IMR-90 (cell line): ENCODE measurements around the gene PDZRN3. TPM values are rescaled to one million over a fixed set of nuclear protein-coding genes. Genes with fewer than 3 reads are reported as not detected.

ENCODE experiments used
- ATAC-seq: fragments of 200-7000 bp; cut with Tn5 transposase; 2 replicates; pipeline ENCODE4 v1.9.1; 2020; ENCODE audit warnings: low read depth, mild to moderate bottlenecking, moderate library complexity
- BruUV-seq: library from RNA; stranded (reverse); fragments of 400-500 nt; replicated peaks from 2 replicates; lab custom pipeline; 2021; lab: Mats Ljungman, UMichigan
- CTCF ChIA-PET: fragments of 300-600 bp; formaldehyde crosslinking; extraction: SDS; loops from one replicate; lab custom pipeline; 2021; ENCODE audit warnings: antibody characterized with exemption; lab: Yijun Ruan, JAX
- POLR2A ChIA-PET: fragments of 300-600 bp; sonication (Branson Sonifier 250); formaldehyde crosslinking; loops from one replicate; lab custom pipeline; 2022; ENCODE audit warnings: antibody characterized with exemption; ENCODE audit not compliant: unreplicated experiment; lab: Charles Lee
- DNase-seq: peaks from one replicate; pipeline ENCODE4 v3.0.0; 2013
- H2AFZ ChIP-seq: replicated peaks from 2 replicates; pipeline ENCODE3; 2013; ENCODE audit warnings: low read length, mild to moderate bottlenecking; ENCODE audit not compliant: poor library complexity
- H2AK5ac ChIP-seq: 2 replicates; pipeline ENCODE4 v1.6.1; 2013; ENCODE audit warnings: low read depth, low read length, inconsistent platforms
- H2AK9ac ChIP-seq: replicated peaks from 2 replicates; pipeline ENCODE3; 2013; ENCODE audit warnings: mild to moderate bottlenecking, low read depth, low read length, moderate library complexity; ENCODE audit not compliant: poor library complexity
- H2BK120ac ChIP-seq: 2 replicates; pipeline ENCODE4 v1.6.1; 2013; ENCODE audit warnings: low read depth, low read length, inconsistent platforms
- H2BK15ac ChIP-seq: 3 replicates; pipeline ENCODE4 v1.6.1; 2013; ENCODE audit warnings: low read depth, low read length, inconsistent platforms
- H2BK20ac ChIP-seq: 2 replicates; pipeline ENCODE4 v1.6.1; 2013; ENCODE audit warnings: low read depth, mild to moderate bottlenecking, inconsistent platforms, low read length, moderate library complexity
- H2BK5ac ChIP-seq: 2 replicates; pipeline ENCODE4 v1.6.1; 2013; ENCODE audit warnings: mild to moderate bottlenecking, low read depth, low read length, inconsistent platforms; ENCODE audit not compliant: poor library complexity, severe bottlenecking
- H3K14ac ChIP-seq: replicated peaks from 2 replicates; pipeline ENCODE4 v1.6.1; 2013; ENCODE audit warnings: low read depth, low read length, inconsistent platforms
- H3K18ac ChIP-seq: 2 replicates; pipeline ENCODE4 v1.6.1; 2013; ENCODE audit warnings: low read depth, low read length, control low read depth
- H3K23ac ChIP-seq: 2 replicates; pipeline ENCODE4 v1.6.1; 2013; ENCODE audit warnings: low read depth, low read length, inconsistent platforms
- H3K27ac ChIP-seq: 2 replicates; pipeline ENCODE4 v1.5.1; 2013; ENCODE audit warnings: mild to moderate bottlenecking, control low read depth, low read length; ENCODE audit not compliant: insufficient read depth
- H3K27me3 ChIP-seq: 2 replicates; pipeline ENCODE4 v1.6.1; 2013; ENCODE audit warnings: low read length; ENCODE audit not compliant: control insufficient read depth, insufficient read depth
- H3K36me3 ChIP-seq: 2 replicates; pipeline ENCODE4 v1.6.1; 2013; ENCODE audit warnings: low read length, mixed read lengths; ENCODE audit not compliant: control insufficient read depth, insufficient read depth
- H3K4ac ChIP-seq: 2 replicates; pipeline ENCODE4 v1.6.1; 2013; ENCODE audit warnings: low read depth, low read length, inconsistent platforms
- H3K4me1 ChIP-seq: 2 replicates; pipeline ENCODE4 v1.6.1; 2013; ENCODE audit warnings: low read length, mixed read lengths; ENCODE audit not compliant: control insufficient read depth, insufficient read depth
- H3K4me2 ChIP-seq: 2 replicates; pipeline ENCODE4 v1.6.1; 2013; ENCODE audit warnings: low read depth, mild to moderate bottlenecking, control low read depth, low read length, moderate library complexity
- H3K4me3 ChIP-seq: 2 replicates; pipeline ENCODE4 v1.5.1; 2013; ENCODE audit warnings: low read depth, mild to moderate bottlenecking, control low read depth, low read length, moderate library complexity; ENCODE audit not compliant: insufficient read depth
- H3K56ac ChIP-seq: 2 replicates; pipeline ENCODE4 v1.6.1; 2013; ENCODE audit warnings: low read length, inconsistent platforms; ENCODE audit not compliant: insufficient read depth; ENCODE audit errors: extremely low read depth
- H3K79me1 ChIP-seq, 2 experiments: 2 replicates each; pipeline ENCODE4 v1.6.1; 2013; ENCODE audit warnings: low read length in 2 of 2, inconsistent platforms in 1 of 2, low read depth in 1 of 2
- H3K9ac ChIP-seq: 2 replicates; pipeline ENCODE4 v1.6.1; 2013; ENCODE audit warnings: low read depth, low read length, control low read depth
- H3K9me1 ChIP-seq: 2 replicates; pipeline ENCODE4 v1.6.1; 2013; ENCODE audit warnings: low read length, inconsistent platforms; ENCODE audit not compliant: insufficient read depth
- H3K9me3 ChIP-seq: 2 replicates; pipeline ENCODE4 v1.6.1; 2013; ENCODE audit warnings: low read length; ENCODE audit not compliant: control insufficient read depth, insufficient read depth
- H4K20me1 ChIP-seq: 2 replicates; pipeline ENCODE4 v1.6.1; 2013; ENCODE audit warnings: low read length, inconsistent platforms; ENCODE audit not compliant: insufficient read depth
- H4K5ac ChIP-seq: 2 replicates; pipeline ENCODE4 v1.6.1; 2013; ENCODE audit warnings: mild to moderate bottlenecking, low read depth, low read length, control low read depth
- H4K8ac ChIP-seq, 2 experiments: 2 replicates each; pipeline ENCODE4 v1.6.1; 2013; ENCODE audit warnings: low read depth in 2 of 2, low read length in 2 of 2, control low read depth in 1 of 2, inconsistent platforms in 1 of 2
- H4K91ac ChIP-seq: 2 replicates; pipeline ENCODE4 v1.6.1; 2013; ENCODE audit warnings: low read depth, low read length, inconsistent platforms; ENCODE audit not compliant: insufficient read depth
- BHLHE40 ChIP-seq: fragments of 150-350 bp; IDR thresholded peaks from 2 replicates; pipeline ENCODE4 v1.6.1; 2016; ENCODE audit warnings: mild to moderate bottlenecking, low read depth, low read length
- CEBPB ChIP-seq: IDR thresholded peaks from 2 replicates; pipeline ENCODE4 v1.6.1; 2012; ENCODE audit warnings: low read depth, low read length, improper control_type of control experiment
- ELK1 ChIP-seq: fragments of 150-350 bp; IDR thresholded peaks from 2 replicates; pipeline ENCODE4 v1.6.1; 2016; ENCODE audit warnings: low read depth, mild to moderate bottlenecking, low read length, moderate library complexity, borderline replicate concordance
- FOS ChIP-seq: fragments of 150-350 bp; IDR thresholded peaks from 2 replicates; pipeline ENCODE4 v1.6.1; 2016; ENCODE audit warnings: low read depth, low read length
- MAZ ChIP-seq: IDR thresholded peaks from 2 replicates; pipeline ENCODE4 v1.6.1; 2012; ENCODE audit warnings: low read depth, mild to moderate bottlenecking, low read length, improper control_type of control experiment, moderate library complexity, borderline replicate concordance
- POLR2A ChIP-seq: IDR thresholded peaks from 2 replicates; pipeline ENCODE4 v1.6.1; 2012; ENCODE audit warnings: mild to moderate bottlenecking, low read depth, low read length
- RAD21 ChIP-seq: IDR thresholded peaks from 2 replicates; pipeline ENCODE4 v1.6.1; 2012; ENCODE audit warnings: low read length, improper control_type of control experiment
- RFX5 ChIP-seq: IDR thresholded peaks from 2 replicates; pipeline ENCODE4 v1.8.0; 2012; ENCODE audit warnings: low read depth, mild to moderate bottlenecking, low read length, moderate library complexity
- SMC3 ChIP-seq: fragments of 150-350 bp; IDR thresholded peaks from 2 replicates; pipeline ENCODE4 v1.6.1; 2016; ENCODE audit warnings: low read depth, mild to moderate bottlenecking, antibody characterized with exemption, low read length, moderate library complexity
- WGBS, 2 experiments: methylation state at CpG; one replicate each; pipeline versions ENCODE4 v1.1.5 to v1.1.7; 2013; ENCODE audit warnings: missing lambda C conversion rate in 2 of 2; ENCODE audit not compliant: insufficient read length in 1 of 2; ENCODE audit errors: extremely low coverage in 2 of 2; 5-methylcytosine and 5-hydroxymethylcytosine counted together
- dilution Hi-C: fragments of 300-500 bp; cut with HindIII; formaldehyde crosslinking; loops from one replicate; pipeline ENCODE4 v1.14.3; 2018; ENCODE audit warnings: low sequenced_read_pairs; ENCODE audit not compliant: unreplicated experiment
- in situ Hi-C: fragments of 300-500 bp; cut with MboI; formaldehyde crosslinking; loops from 3 replicates; pipeline ENCODE4 v1.14.3; 2019; ENCODE audit warnings: low sequenced_read_pairs, inconsistent platforms, mixed read lengths
- intact Hi-C: fragments of 100-400 bp; cut with micrococcal nuclease; formaldehyde crosslinking; loops from 2 replicates; pipeline ENCODE4 v1.10.0; 2022
- polyA plus RNA-seq, 3 experiments: library from polyadenylated mRNA; depleted of rRNA; stranded (reverse); fragments of >200 nt; gene quantifications; 2 replicates each; pipeline ENCODE4 v1.2.3, GENCODE V29; 2012; ENCODE audit warnings: low replicate concordance in 1 of 3
- total RNA-seq: library from RNA; depleted of rRNA; stranded (reverse); fragments of >200 nt; gene quantifications from 2 replicates; pipeline ENCODE4 v1.2.3, GENCODE V29; 2012

The PDZRN3 gene
- total and polyA plus RNA-seq, 2 of the 4 experiments (the other 2 are of a cell fraction): 9.4 to 17.0 TPM

GRCh38 chr3:73582535-73582934 is 42.2 kb downstream of the PDZRN3 start:
- no TSS peak for BruUV-seq
- H3K4me2 ChIP-seq: no peak overlapping the region
- H3K23ac ChIP-seq: no peak overlapping the region
- H3K18ac ChIP-seq: peak overlapping the region; percentile 37; the same call in 1 of the 2 replicates
- DNase-seq: no peak
- H2BK15ac ChIP-seq: no peak overlapping the region
- H3K4me1 ChIP-seq: peaks cover 2% of the 10 kb centered on the region; the same call in 1 of the 2 replicates
- no peak overlapping the region for H4K91ac ChIP-seq
- H3K27me3 ChIP-seq: no peaks in the 10 kb centered on the region
- no peak overlapping the region for H3K4me3 ChIP-seq
- 0 out of 2 replicates have a peak overlapping the region, but pooled peaks have one; percentile 20 for H2AK5ac ChIP-seq
- H3K56ac ChIP-seq: no peak overlapping the region
- H3K27ac ChIP-seq: no peak overlapping the region
- no peak overlapping the region for H2BK5ac ChIP-seq
- H3K79me1 ChIP-seq: peaks cover 6 to 21% of the 10 kb centered on the region in 2 experiments; a peak in 3 of 4 replicates
- no peaks in the 10 kb centered on the region for H4K20me1 ChIP-seq
- WGBS, 2 experiments: no CpG with 5 or more reads among the region's 4 CpGs
- no peak overlapping the region for H3K14ac ChIP-seq
- H2AFZ ChIP-seq: no peak overlapping the region
- no peak overlapping the region for H3K9ac ChIP-seq
- no peak overlapping the region for H4K5ac ChIP-seq
- in situ Hi-C loops: no loop called here
- TF ChIP-seq CEBPB (no peak), POLR2A (no peak), MAZ (no peak), FOS (no peak), RAD21 (no peak), RFX5 (no peak), BHLHE40 (no peak), SMC3 (no peak), ELK1 (no peak)
- H3K9me3 ChIP-seq: no peaks in the 10 kb centered on the region
- 0 out of 2 replicates have a peak, but pooled peaks cover 1% of the 10 kb centered on the region for H3K36me3 ChIP-seq
- intact Hi-C loops: no loop called here
- no peak for ATAC-seq
- dilution Hi-C loops: no loop called here
- peak overlapping the region; percentile 49; the same call in 1 of the 2 replicates for H2BK120ac ChIP-seq
- H2BK20ac ChIP-seq: peak overlapping the region; percentile 53; the same call in 1 of the 2 replicates
- peak overlapping the region; percentile 60; the same call in 1 of the 2 replicates for H3K4ac ChIP-seq
- H4K8ac ChIP-seq: no peak overlapping the region
- POLR2A ChIA-PET: no interaction called here
- H3K9me1 ChIP-seq: 0 out of 2 replicates have a peak, but pooled peaks cover 5% of the 10 kb centered on the region
- CTCF ChIA-PET: interaction anchor here (0.6 kb wide), 1 partner anchor 196 kb away, joined by 3 read pairs; no protein-coding TSS in a partner anchor
- no peak overlapping the region for H2AK9ac ChIP-seq
